ENCODE results near the gene MGAT4D.

MGAT4D gene

GRCh38 chr4:140504261-140504660 lies 6.2 kb upstream of the MGAT4D start:
- Histone ChIP-seq H2BK5ac (ENCODE audit: low read length) (no peak overlapping the region), H2BK120ac (ENCODE audit: low read depth, low read length) (no peak overlapping the region), H3K14ac (ENCODE audit: low read length) (no peak overlapping the region), H2BK15ac (ENCODE audit: low read length) (no peak overlapping the region), H3K18ac (ENCODE audit: low read length) (no peak overlapping the region), H3K4ac (ENCODE audit: low read length) (no peak overlapping the region), H3K36me3 (replicated peaks in 1 of 2; ENCODE audit: control insufficient read depth in 2 of 2, insufficient read depth in 2 of 2, low read length in 2 of 2) (no peaks in the 10 kb centered on the region), H3K27ac (replicated peaks; ENCODE audit: low read length) (no peak overlapping the region), H3K9me3 (replicated peaks in 1 of 2; ENCODE audit: control insufficient read depth in 2 of 2, insufficient read depth in 1 of 2, low read depth in 1 of 2, low read length in 2 of 2) (peaks cover 0 to 3% of the 10 kb centered on the region in 2 donors), H3K4me1 (ENCODE audit: control insufficient read depth in 2 of 2, insufficient read depth in 1 of 2, low read depth in 1 of 2, low read length in 2 of 2) (peaks cover 0 to 3% of the 10 kb centered on the region in 2 donors), H3K79me1 (ENCODE audit: low read depth, low read length) (no peaks in the 10 kb centered on the region), H3K9ac (ENCODE audit: low read depth, low read length, poor library complexity) (no peak overlapping the region), H2BK12ac (ENCODE audit: low read length) (no peak overlapping the region), H3K4me2 (ENCODE audit: insufficient read depth, low read length, poor library complexity, severe bottlenecking) (no peak overlapping the region), H3K23ac (ENCODE audit: low read depth, low read length, poor library complexity) (no peak overlapping the region), H3K27me3 (ENCODE audit: control insufficient read depth in 3 of 3, insufficient read depth in 3 of 3, low read depth in 1 of 3, low read length in 3 of 3) (peaks cover 0 to 45% (median 2%) of the 10 kb centered on the region in 3 experiments), H2AK5ac (ENCODE audit: low read depth, low read length) (no peak overlapping the region), H3K4me3 (ENCODE audit: low read length in 2 of 2) (no peak overlapping the region), H4K8ac (ENCODE audit: low read depth, low read length) (no peak overlapping the region), H4K91ac (ENCODE audit: low read depth, low read length, poor library complexity) (no peak overlapping the region), H2AFZ (ENCODE audit: low read length) (no peak overlapping the region)
- DNase-seq (ENCODE audit: low spot score) = no peak

GRCh38 chr4:140499391-140499790 lies 1.3 kb upstream of the MGAT4D start:
- Histone ChIP-seq H2BK12ac (ENCODE audit: low read length) (no peak overlapping the region), H2BK120ac (ENCODE audit: low read depth, low read length) (no peak overlapping the region), H3K4me3 (ENCODE audit: low read length in 2 of 2) (no peak overlapping the region), H3K14ac (ENCODE audit: low read length) (no peak overlapping the region), H3K4me1 (ENCODE audit: control insufficient read depth in 2 of 2, insufficient read depth in 1 of 2, low read depth in 1 of 2, low read length in 2 of 2) (peaks cover 0 to 5% of the 10 kb centered on the region in 2 donors), H3K27me3 (ENCODE audit: control insufficient read depth in 3 of 3, insufficient read depth in 3 of 3, low read depth in 1 of 3, low read length in 3 of 3) (peaks cover 9 to 66% (median 24%) of the 10 kb centered on the region in 3 experiments), H3K79me1 (ENCODE audit: low read depth, low read length) (no peaks in the 10 kb centered on the region), H3K4me2 (ENCODE audit: insufficient read depth, low read length, poor library complexity, severe bottlenecking) (no peak overlapping the region), H3K23ac (ENCODE audit: low read depth, low read length, poor library complexity) (no peak overlapping the region), H4K8ac (ENCODE audit: low read depth, low read length) (no peak overlapping the region), H3K36me3 (replicated peaks in 1 of 2; ENCODE audit: control insufficient read depth in 2 of 2, insufficient read depth in 2 of 2, low read length in 2 of 2) (no peaks in the 10 kb centered on the region), H3K9ac (ENCODE audit: low read depth, low read length, poor library complexity) (no peak overlapping the region), H3K4ac (ENCODE audit: low read length) (no peak overlapping the region), H4K91ac (ENCODE audit: low read depth, low read length, poor library complexity) (no peak overlapping the region), H3K27ac (replicated peaks; ENCODE audit: low read length) (no peak overlapping the region), H2AK5ac (ENCODE audit: low read depth, low read length) (no peak overlapping the region), H3K18ac (ENCODE audit: low read length) (no peak overlapping the region), H2BK15ac (ENCODE audit: low read length) (no peak overlapping the region), H2AFZ (ENCODE audit: low read length) (no peak overlapping the region), H3K9me3 (replicated peaks in 1 of 2; ENCODE audit: control insufficient read depth in 2 of 2, insufficient read depth in 1 of 2, low read depth in 1 of 2, low read length in 2 of 2) (peaks cover 5% of the 10 kb centered on the region in 2 donors), H2BK5ac (ENCODE audit: low read length) (no peak overlapping the region)
- no peak for DNase-seq (ENCODE audit: low spot score)
- WGBS, 2 donors (ENCODE audit: extremely low coverage in 2 of 2, insufficient read length in 2 of 2, insufficient replicate concordance in 1 of 2) = no CpG with 5 or more reads among the region's 4 CpGs

- H2BK12ac ChIP-seq (ENCODE audit: low read length) = no peak overlapping the region
- peaks cover 9 to 67% (median 24%) of the 10 kb centered on the region in 3 experiments for H3K27me3 ChIP-seq (ENCODE audit: control insufficient read depth in 3 of 3, insufficient read depth in 3 of 3, low read depth in 1 of 3, low read length in 3 of 3)
- no peak overlapping the region for H3K9ac ChIP-seq (ENCODE audit: low read depth, low read length, poor library complexity)
- H3K4me2 ChIP-seq (ENCODE audit: insufficient read depth, low read length, poor library complexity, severe bottlenecking) = peak overlapping the region; percentile 76
- no peak overlapping the region for H2AK5ac ChIP-seq (ENCODE audit: low read depth, low read length)
- peak overlapping the region; percentile 67 for H2AFZ ChIP-seq (ENCODE audit: low read length)
- no peak overlapping the region for H2BK5ac ChIP-seq (ENCODE audit: low read length)
- H4K91ac ChIP-seq (ENCODE audit: low read depth, low read length, poor library complexity) = no peak overlapping the region
- H3K14ac ChIP-seq (ENCODE audit: low read length) = no peak overlapping the region
- no peak overlapping the region for H3K4ac ChIP-seq (ENCODE audit: low read length)
- H3K23ac ChIP-seq (ENCODE audit: low read depth, low read length, poor library complexity) = no peak overlapping the region
- H3K79me1 ChIP-seq (ENCODE audit: low read depth, low read length) = no peaks in the 10 kb centered on the region
- no peak for DNase-seq (ENCODE audit: low spot score)
- H2BK120ac ChIP-seq (ENCODE audit: low read depth, low read length) = no peak overlapping the region
- H3K36me3 ChIP-seq (replicated peaks in 1 of 2; ENCODE audit: control insufficient read depth in 2 of 2, insufficient read depth in 2 of 2, low read length in 2 of 2) = no peaks in the 10 kb centered on the region
- peak overlapping the region; percentile 72 for H3K18ac ChIP-seq (ENCODE audit: low read length)
- WGBS, 2 donors (ENCODE audit: extremely low coverage in 2 of 2, insufficient read length in 2 of 2, insufficient replicate concordance in 1 of 2) = no CpG with 5 or more reads among the region's 11 CpGs
- no peak overlapping the region for H4K8ac ChIP-seq (ENCODE audit: low read depth, low read length)
- peak overlapping the region in 1 of 2 donors; percentile 68 for H3K4me3 ChIP-seq (ENCODE audit: low read length in 2 of 2)
- H3K4me1 ChIP-seq (ENCODE audit: control insufficient read depth in 2 of 2, insufficient read depth in 1 of 2, low read depth in 1 of 2, low read length in 2 of 2) = peaks cover 0 to 5% of the 10 kb centered on the region in 2 donors
- no peak overlapping the region for H3K27ac ChIP-seq (replicated peaks; ENCODE audit: low read length)
- no peak overlapping the region for H2BK15ac ChIP-seq (ENCODE audit: low read length)
- H3K9me3 ChIP-seq (replicated peaks in 1 of 2; ENCODE audit: control insufficient read depth in 2 of 2, insufficient read depth in 1 of 2, low read depth in 1 of 2, low read length in 2 of 2) = peaks cover 5% of the 10 kb centered on the region in 2 donors
Observed at GRCh38 chr4:140497405-140497746, 717 bp downstream of the MGAT4D start.

- no peak overlapping the region for H2AK5ac ChIP-seq (ENCODE audit: low read depth, low read length)
- no peak overlapping the region for H3K27ac ChIP-seq (replicated peaks; ENCODE audit: low read length)
- peaks cover 0 to 4% of the 10 kb centered on the region in 2 donors for H3K9me3 ChIP-seq (replicated peaks in 1 of 2; ENCODE audit: control insufficient read depth in 2 of 2, insufficient read depth in 1 of 2, low read depth in 1 of 2, low read length in 2 of 2)
- H3K14ac ChIP-seq (ENCODE audit: low read length) = no peak overlapping the region
- WGBS, 2 donors (ENCODE audit: extremely low coverage in 2 of 2, insufficient read length in 2 of 2, insufficient replicate concordance in 1 of 2) = no CpG with 5 or more reads among the region's 1 CpG
- H3K36me3 ChIP-seq (replicated peaks in 1 of 2; ENCODE audit: control insufficient read depth in 2 of 2, insufficient read depth in 2 of 2, low read length in 2 of 2) = no peaks in the 10 kb centered on the region
- H3K18ac ChIP-seq (ENCODE audit: low read length) = no peak overlapping the region
- H3K23ac ChIP-seq (ENCODE audit: low read depth, low read length, poor library complexity) = no peak overlapping the region
- no peak overlapping the region for H3K4me2 ChIP-seq (ENCODE audit: insufficient read depth, low read length, poor library complexity, severe bottlenecking)
- no peak overlapping the region for H2AFZ ChIP-seq (ENCODE audit: low read length)
- no peak overlapping the region for H3K4ac ChIP-seq (ENCODE audit: low read length)
- DNase-seq (ENCODE audit: low spot score) = no peak
- no peak overlapping the region for H4K8ac ChIP-seq (ENCODE audit: low read depth, low read length)
- H3K4me3 ChIP-seq (ENCODE audit: low read length in 2 of 2) = no peak overlapping the region
- no peak overlapping the region for H2BK15ac ChIP-seq (ENCODE audit: low read length)
- no peak overlapping the region for H2BK120ac ChIP-seq (ENCODE audit: low read depth, low read length)
- no peak overlapping the region for H2BK5ac ChIP-seq (ENCODE audit: low read length)
- H3K9ac ChIP-seq (ENCODE audit: low read depth, low read length, poor library complexity) = no peak overlapping the region
- H3K79me1 ChIP-seq (ENCODE audit: low read depth, low read length) = no peaks in the 10 kb centered on the region
- H2BK12ac ChIP-seq (ENCODE audit: low read length) = no peak overlapping the region
- peaks cover 0 to 7% (median 0%) of the 10 kb centered on the region in 3 experiments for H3K27me3 ChIP-seq (ENCODE audit: control insufficient read depth in 3 of 3, insufficient read depth in 3 of 3, low read depth in 1 of 3, low read length in 3 of 3)
- H4K91ac ChIP-seq (ENCODE audit: low read depth, low read length, poor library complexity) = no peak overlapping the region
- H3K4me1 ChIP-seq (ENCODE audit: control insufficient read depth in 2 of 2, insufficient read depth in 1 of 2, low read depth in 1 of 2, low read length in 2 of 2) = peaks cover 0 to 2% of the 10 kb centered on the region in 2 donors
Observed at GRCh38 chr4:140485939-140486338, 12.2 kb downstream of the MGAT4D start.
